ENCODE measurements around the gene TRIM9.

GRCh38 chr14:51008446-51008845 lies 86.5 kb downstream of the TRIM9 start:
- TF ChIP-seq, protein P1, sequence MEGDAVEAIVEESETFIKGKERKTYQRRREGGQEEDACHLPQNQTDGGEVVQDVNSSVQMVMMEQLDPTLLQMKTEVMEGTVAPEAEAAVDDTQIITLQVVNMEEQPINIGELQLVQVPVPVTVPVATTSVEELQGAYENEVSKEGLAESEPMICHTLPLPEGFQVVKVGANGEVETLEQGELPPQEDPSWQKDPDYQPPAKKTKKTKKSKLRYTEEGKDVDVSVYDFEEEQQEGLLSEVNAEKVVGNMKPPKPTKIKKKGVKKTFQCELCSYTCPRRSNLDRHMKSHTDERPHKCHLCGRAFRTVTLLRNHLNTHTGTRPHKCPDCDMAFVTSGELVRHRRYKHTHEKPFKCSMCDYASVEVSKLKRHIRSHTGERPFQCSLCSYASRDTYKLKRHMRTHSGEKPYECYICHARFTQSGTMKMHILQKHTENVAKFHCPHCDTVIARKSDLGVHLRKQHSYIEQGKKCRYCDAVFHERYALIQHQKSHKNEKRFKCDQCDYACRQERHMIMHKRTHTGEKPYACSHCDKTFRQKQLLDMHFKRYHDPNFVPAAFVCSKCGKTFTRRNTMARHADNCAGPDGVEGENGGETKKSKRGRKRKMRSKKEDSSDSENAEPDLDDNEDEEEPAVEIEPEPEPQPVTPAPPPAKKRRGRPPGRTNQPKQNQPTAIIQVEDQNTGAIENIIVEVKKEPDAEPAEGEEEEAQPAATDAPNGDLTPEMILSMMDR (IDR thresholded peaks at IDR 0.05): no peak
- no peak for TF ChIP-seq POLR2A (IDR thresholded peaks at IDR 0.05)
